GM12878 (cell line): ENCODE data around the gene LRRC75B. TPM values are rescaled to one million over a fixed set of nuclear protein-coding genes. Genes with fewer than 3 reads are reported as not detected.

Experiments used
- ATAC-seq: fragments of 200-7000 bp; cut with Tn5 transposase; 3 replicates; pipeline ENCODE4 v1.9.1; 2020; ENCODE audit warnings: mild to moderate bottlenecking, moderate library complexity
- BruUV-seq: library from RNA; stranded (reverse); fragments of 400-500 nt; replicated peaks from 2 replicates; lab custom pipeline; 2021; lab: Mats Ljungman, UMichigan
- CTCF ChIA-PET: fragments of 300-600 bp; sonication (Branson Sonifier 250); formaldehyde crosslinking; extraction: SDS; loops from one replicate; lab custom pipeline; 2021; ENCODE audit warnings: inconsistent platforms; lab: Yijun Ruan, JAX
- POLR2A ChIA-PET: fragments of 350-600 bp; formaldehyde crosslinking; extraction: SDS; loops from one replicate; lab custom pipeline; 2021; ENCODE audit warnings: inconsistent platforms; lab: Charles Lee
- RAD21 ChIA-PET: fragments of 300-600 bp; sonication (Branson Sonifier 250); formaldehyde crosslinking; loops from one replicate; lab custom pipeline; 2023; ENCODE audit warnings: antibody characterized with exemption; ENCODE audit not compliant: unreplicated experiment; lab: Charles Lee
- SMC1A ChIA-PET: fragments of 300-600 bp; sonication (Branson Sonifier 250); formaldehyde crosslinking; loops from one replicate; lab custom pipeline; 2023; ENCODE audit not compliant: unreplicated experiment, uncharacterized antibody; lab: Charles Lee
- DNase-seq: peaks from one replicate; pipeline ENCODE4 v3.0.0-alpha.2; 2011; ENCODE audit warnings: low read depth, low spot score
- FAIRE-seq: peaks from 3 replicates; lab custom pipeline; 2011; peaks lifted over from hg19 to GRCh38; lab: Jason Lieb, UNC
- H2AFZ ChIP-seq: 2 replicates; pipeline ENCODE4 v1.6.0; 2011; ENCODE audit warnings: low read depth, low read length, control low read depth; ENCODE audit not compliant: control insufficient read depth
- H3K27ac ChIP-seq: 2 replicates; pipeline ENCODE4 v1.5.1; 2011; ENCODE audit warnings: control low read depth; ENCODE audit not compliant: control insufficient read depth, insufficient read depth
- H3K27me3 ChIP-seq, 2 experiments: replicated peaks in 1 of 2; 2 replicates each; pipeline versions ENCODE4 v1.6.0 to v1.6.1; 2011; ENCODE audit warnings: low read length in 1 of 2; ENCODE audit not compliant: control insufficient read depth in 2 of 2, insufficient read depth in 2 of 2
- H3K36me3 ChIP-seq, 2 experiments: 2 replicates each; pipeline ENCODE4 v1.5.1; 2011; ENCODE audit warnings: low read length in 1 of 2; ENCODE audit not compliant: control insufficient read depth in 2 of 2, insufficient read depth in 2 of 2
- H3K4me1 ChIP-seq: 2 replicates; pipeline ENCODE4 v1.6.1; 2011; ENCODE audit warnings: mild to moderate bottlenecking, low read length, moderate library complexity, mixed read lengths; ENCODE audit not compliant: control insufficient read depth, insufficient read depth
- H3K4me2 ChIP-seq: 2 replicates; pipeline ENCODE4 v1.6.0; 2011; ENCODE audit warnings: control low read depth; ENCODE audit not compliant: control insufficient read depth, insufficient read depth
- H3K4me3 ChIP-seq: fragments of 200-600 bp; sonication (generic); 2 replicates; pipeline ENCODE4 v1.5.1; 2016
- H3K79me2 ChIP-seq: 2 replicates; pipeline ENCODE4 v1.6.0; 2011; ENCODE audit warnings: low read length; ENCODE audit not compliant: control insufficient read depth, insufficient read depth
- H3K9ac ChIP-seq: 2 replicates; pipeline ENCODE4 v1.8.0; 2011; ENCODE audit warnings: low read length, control low read depth, mixed read lengths; ENCODE audit not compliant: control insufficient read depth, insufficient read depth
- H3K9me3 ChIP-seq: replicated peaks from 3 replicates; pipeline ENCODE4 v1.5.1; 2011; ENCODE audit warnings: mild to moderate bottlenecking, low read length; ENCODE audit not compliant: control insufficient read depth, insufficient read depth
- H4K20me1 ChIP-seq: 2 replicates; pipeline ENCODE4 v1.6.0; 2011; ENCODE audit not compliant: control insufficient read depth, insufficient read depth
- BRCA1 ChIP-seq: IDR thresholded peaks from 2 replicates; pipeline ENCODE4 v1.6.1; 2011; ENCODE audit warnings: low read depth, low read length, improper control_type of control experiment
- CREB1 ChIP-seq: IDR thresholded peaks from 2 replicates; pipeline ENCODE4 v1.6.1; 2012; ENCODE audit warnings: low read depth, mild to moderate bottlenecking, inconsistent platforms
- EZH2 ChIP-seq: IDR thresholded peaks from 2 replicates; pipeline ENCODE4 v1.6.1; 2012; ENCODE audit warnings: low read depth, mild to moderate bottlenecking, control low read depth, inconsistent platforms, low read length, borderline replicate concordance; ENCODE audit not compliant: control insufficient read depth
- RCOR1 ChIP-seq: conservative IDR thresholded peaks from 2 replicates; pipeline ENCODE4 v1.6.1; 2012; ENCODE audit warnings: low read depth, low read length, improper control_type of control experiment
- SIN3A ChIP-seq: IDR thresholded peaks from 2 replicates; pipeline ENCODE4 v1.6.1; 2012; ENCODE audit warnings: low read depth, low read length, improper control_type of control experiment
- SMARCA5 ChIP-seq: fragments of 450-650 bp; IDR thresholded peaks from 2 replicates; pipeline ENCODE4 v1.6.1; 2017; ENCODE audit warnings: mild to moderate bottlenecking
- WGBS: methylation state at CpG from one replicate; pipeline ENCODE4 v1.1.6; 2016; ENCODE audit warnings: low lambda C conversion rate; ENCODE audit not compliant: insufficient replicate concordance, insufficient coverage; ENCODE audit errors: missing lambda C conversion rate; 5-methylcytosine and 5-hydroxymethylcytosine counted together
- in situ Hi-C: fragments of 300-500 bp; cut with MboI; formaldehyde crosslinking; loops from 9 replicates; pipeline ENCODE4 v1.14.3; 2018; ENCODE audit warnings: mixed read lengths
- intact Hi-C: fragments of 100-400 bp; cut with micrococcal nuclease; formaldehyde crosslinking; loops from one replicate; pipeline ENCODE4 v1.14.2; 2022; ENCODE audit not compliant: unreplicated experiment
- polyA plus RNA-seq, 11 experiments: library from polyadenylated mRNA; depleted of rRNA in 4 of 11; unstranded in 6 of 11; stranded (reverse) in 5 of 11; fragments of >200 nt; fragmentation: Nextera tagmentation in 4 of 11; fragmentation: Illumina TruSeq in 1 of 11; extraction: Ambion mirVana in 4 of 11; extraction: Trizol in 1 of 11; gene quantifications; 1 replicate in 1 of 11; 2 replicates in 10 of 11; pipeline versions ENCODE4 v1.2.1 to v1.2.3, GENCODE V29; 2011 to 2016; ENCODE audit warnings: inconsistent platforms in 2 of 11, missing spikeins in 2 of 11, low read depth in 1 of 11
- total RNA-seq, 4 experiments: library from RNA; depleted of rRNA in 3 of 4; stranded (reverse); fragments of >200 nt in 3 of 4; fragmentation: Illumina TruSeq in 1 of 4; extraction: Trizol in 1 of 4; gene quantifications; 2 replicates each; pipeline versions ENCODE4 v1.2.1 to v1.2.3, GENCODE V29; 2013 to 2021
- TF ChIP-seq, protein P1 (sequence below): fragments of 450-650 bp; IDR thresholded peaks from 2 replicates; pipeline ENCODE4 v1.6.1; 2016; ENCODE audit warnings: mild to moderate bottlenecking, moderate library complexity, borderline replicate concordance
- TF ChIP-seq, protein P2 (sequence below): IDR thresholded peaks from 2 replicates; pipeline ENCODE4 v1.6.1; 2012; ENCODE audit warnings: low read depth, low read length, improper control_type of control experiment
- TF ChIP-seq, protein P3 (sequence below): fragments of 450-650 bp; IDR thresholded peaks from 2 replicates; pipeline ENCODE4 v1.6.1; 2017; ENCODE audit warnings: low read depth, mild to moderate bottlenecking, moderate library complexity
- TF ChIP-seq, protein P4 (sequence below): fragments of 450-650 bp; IDR thresholded peaks from 2 replicates; pipeline ENCODE4 v1.6.1; 2017; ENCODE audit warnings: borderline replicate concordance

LRRC75B gene
- total and polyA plus RNA-seq, 10 of the 15 experiments (the other 5 are each of a cell fraction or from before 2014, with no cell fraction given), result 0.09 to 0.98 (median 0.11) TPM; not detected in 3

DNA sequence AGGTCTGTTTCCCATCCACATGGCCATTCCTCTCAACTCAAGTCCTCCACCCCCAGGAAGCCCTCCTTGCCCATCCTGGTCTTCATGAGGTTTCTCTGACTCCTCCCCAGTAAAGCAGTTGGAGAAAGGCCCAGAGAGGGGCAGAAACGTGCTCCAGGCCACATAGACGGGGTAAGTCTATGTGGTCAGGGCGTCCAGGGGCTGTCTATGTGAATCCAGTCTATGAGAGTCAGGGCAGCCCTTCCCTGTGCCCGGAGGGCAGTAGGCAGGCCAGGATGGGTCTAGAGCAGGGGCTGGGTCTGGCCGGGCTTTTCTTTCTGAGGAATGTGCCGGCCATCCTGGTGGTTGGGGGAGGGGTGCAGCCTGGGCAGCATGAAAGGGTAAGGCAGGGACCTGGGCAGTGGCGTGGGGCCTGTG, 49.7 kb downstream of the LRRC75B start (continued):
- TF ChIP-seq, protein P1, sequence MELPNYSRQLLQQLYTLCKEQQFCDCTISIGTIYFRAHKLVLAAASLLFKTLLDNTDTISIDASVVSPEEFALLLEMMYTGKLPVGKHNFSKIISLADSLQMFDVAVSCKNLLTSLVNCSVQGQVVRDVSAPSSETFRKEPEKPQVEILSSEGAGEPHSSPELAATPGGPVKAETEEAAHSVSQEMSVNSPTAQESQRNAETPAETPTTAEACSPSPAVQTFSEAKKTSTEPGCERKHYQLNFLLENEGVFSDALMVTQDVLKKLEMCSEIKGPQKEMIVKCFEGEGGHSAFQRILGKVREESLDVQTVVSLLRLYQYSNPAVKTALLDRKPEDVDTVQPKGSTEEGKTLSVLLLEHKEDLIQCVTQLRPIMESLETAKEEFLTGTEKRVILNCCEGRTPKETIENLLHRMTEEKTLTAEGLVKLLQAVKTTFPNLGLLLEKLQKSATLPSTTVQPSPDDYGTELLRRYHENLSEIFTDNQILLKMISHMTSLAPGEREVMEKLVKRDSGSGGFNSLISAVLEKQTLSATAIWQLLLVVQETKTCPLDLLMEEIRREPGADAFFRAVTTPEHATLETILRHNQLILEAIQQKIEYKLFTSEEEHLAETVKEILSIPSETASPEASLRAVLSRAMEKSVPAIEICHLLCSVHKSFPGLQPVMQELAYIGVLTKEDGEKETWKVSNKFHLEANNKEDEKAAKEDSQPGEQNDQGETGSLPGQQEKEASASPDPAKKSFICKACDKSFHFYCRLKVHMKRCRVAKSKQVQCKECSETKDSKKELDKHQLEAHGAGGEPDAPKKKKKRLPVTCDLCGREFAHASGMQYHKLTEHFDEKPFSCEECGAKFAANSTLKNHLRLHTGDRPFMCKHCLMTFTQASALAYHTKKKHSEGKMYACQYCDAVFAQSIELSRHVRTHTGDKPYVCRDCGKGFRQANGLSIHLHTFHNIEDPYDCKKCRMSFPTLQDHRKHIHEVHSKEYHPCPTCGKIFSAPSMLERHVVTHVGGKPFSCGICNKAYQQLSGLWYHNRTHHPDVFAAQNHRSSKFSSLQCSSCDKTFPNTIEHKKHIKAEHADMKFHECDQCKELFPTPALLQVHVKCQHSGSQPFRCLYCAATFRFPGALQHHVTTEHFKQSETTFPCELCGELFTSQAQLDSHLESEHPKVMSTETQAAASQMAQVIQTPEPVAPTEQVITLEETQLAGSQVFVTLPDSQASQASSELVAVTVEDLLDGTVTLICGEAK, result no peak
- TF ChIP-seq, protein P2, sequence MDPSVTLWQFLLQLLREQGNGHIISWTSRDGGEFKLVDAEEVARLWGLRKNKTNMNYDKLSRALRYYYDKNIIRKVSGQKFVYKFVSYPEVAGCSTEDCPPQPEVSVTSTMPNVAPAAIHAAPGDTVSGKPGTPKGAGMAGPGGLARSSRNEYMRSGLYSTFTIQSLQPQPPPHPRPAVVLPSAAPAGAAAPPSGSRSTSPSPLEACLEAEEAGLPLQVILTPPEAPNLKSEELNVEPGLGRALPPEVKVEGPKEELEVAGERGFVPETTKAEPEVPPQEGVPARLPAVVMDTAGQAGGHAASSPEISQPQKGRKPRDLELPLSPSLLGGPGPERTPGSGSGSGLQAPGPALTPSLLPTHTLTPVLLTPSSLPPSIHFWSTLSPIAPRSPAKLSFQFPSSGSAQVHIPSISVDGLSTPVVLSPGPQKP, result no peak
- TF ChIP-seq CREB1 (no peak), RCOR1 (no peak)
- TF ChIP-seq, all 136 proteins: peak for 0

DNA sequence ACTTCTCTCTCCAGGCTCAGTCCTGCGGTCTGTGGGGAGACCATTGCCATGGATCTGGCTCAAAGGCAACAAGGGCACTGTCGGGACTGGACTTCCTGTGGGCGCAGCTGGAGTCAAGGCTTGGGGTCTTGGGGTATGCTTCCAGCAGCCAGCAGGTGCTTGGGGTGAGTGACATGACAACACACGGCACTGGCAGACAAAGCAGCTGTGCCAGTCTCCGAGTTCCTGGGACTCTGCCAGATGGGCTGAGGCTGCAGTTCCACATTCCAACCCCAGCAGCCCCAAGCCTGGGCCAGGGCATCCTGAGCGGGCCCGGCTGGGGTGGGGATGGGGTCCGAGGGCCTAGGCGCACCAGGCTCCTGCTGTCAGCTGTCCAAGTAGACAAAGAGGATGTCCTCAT, 50.2 kb downstream of the LRRC75B start:
- Histone ChIP-seq H3K27me3 (no peaks in the 10 kb centered on the region), H3K9ac (no peak overlapping the region), H3K4me3 (no peak overlapping the region), H3K9me3 (no peaks in the 10 kb centered on the region), H2AFZ (no peak overlapping the region), H3K36me3 (peaks cover 17 to 48% of the 10 kb centered on the region in 2 experiments), H4K20me1 (no peaks in the 10 kb centered on the region), H3K27ac (no peak overlapping the region), H3K79me2 (no peaks in the 10 kb centered on the region), H3K4me1 (no peaks in the 10 kb centered on the region), H3K4me2 (no peak overlapping the region)
- ATAC-seq (no peak), FAIRE-seq (no peak), DNase-seq (no peak)
- SMC1A ChIA-PET, result interaction anchor here (0.6 kb wide), 1 partner anchor 14 kb away, joined by 3 read pairs; no protein-coding TSS in a partner anchor
- POLR2A ChIA-PET, result interaction anchor here (1.1 kb wide), 1 partner anchor 13 kb away, joined by 5 read pairs; the partner anchor contains the start of gene GUCD1
- intact Hi-C loops, result no loop called here
- in situ Hi-C loops, result no loop called here
- RAD21 ChIA-PET, result no interaction called here
- 87% methylated on average over 7 of the region's 9 CpGs for WGBS
- BruUV-seq, result no TSS peak
- CTCF ChIA-PET, result no interaction called here
- TF ChIP-seq, protein P2, result no peak
- TF ChIP-seq, protein P3, sequence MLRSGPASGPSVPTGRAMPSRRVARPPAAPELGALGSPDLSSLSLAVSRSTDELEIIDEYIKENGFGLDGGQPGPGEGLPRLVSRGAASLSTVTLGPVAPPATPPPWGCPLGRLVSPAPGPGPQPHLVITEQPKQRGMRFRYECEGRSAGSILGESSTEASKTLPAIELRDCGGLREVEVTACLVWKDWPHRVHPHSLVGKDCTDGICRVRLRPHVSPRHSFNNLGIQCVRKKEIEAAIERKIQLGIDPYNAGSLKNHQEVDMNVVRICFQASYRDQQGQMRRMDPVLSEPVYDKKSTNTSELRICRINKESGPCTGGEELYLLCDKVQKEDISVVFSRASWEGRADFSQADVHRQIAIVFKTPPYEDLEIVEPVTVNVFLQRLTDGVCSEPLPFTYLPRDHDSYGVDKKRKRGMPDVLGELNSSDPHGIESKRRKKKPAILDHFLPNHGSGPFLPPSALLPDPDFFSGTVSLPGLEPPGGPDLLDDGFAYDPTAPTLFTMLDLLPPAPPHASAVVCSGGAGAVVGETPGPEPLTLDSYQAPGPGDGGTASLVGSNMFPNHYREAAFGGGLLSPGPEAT, result no peak
- TF ChIP-seq BRCA1 (no peak), SMARCA5 (no peak), EZH2 (no peak), SIN3A (no peak)
- TF ChIP-seq, protein P4, sequence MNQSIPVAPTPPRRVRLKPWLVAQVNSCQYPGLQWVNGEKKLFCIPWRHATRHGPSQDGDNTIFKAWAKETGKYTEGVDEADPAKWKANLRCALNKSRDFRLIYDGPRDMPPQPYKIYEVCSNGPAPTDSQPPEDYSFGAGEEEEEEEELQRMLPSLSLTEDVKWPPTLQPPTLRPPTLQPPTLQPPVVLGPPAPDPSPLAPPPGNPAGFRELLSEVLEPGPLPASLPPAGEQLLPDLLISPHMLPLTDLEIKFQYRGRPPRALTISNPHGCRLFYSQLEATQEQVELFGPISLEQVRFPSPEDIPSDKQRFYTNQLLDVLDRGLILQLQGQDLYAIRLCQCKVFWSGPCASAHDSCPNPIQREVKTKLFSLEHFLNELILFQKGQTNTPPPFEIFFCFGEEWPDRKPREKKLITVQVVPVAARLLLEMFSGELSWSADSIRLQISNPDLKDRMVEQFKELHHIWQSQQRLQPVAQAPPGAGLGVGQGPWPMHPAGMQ, result no peak
